ENCODE measurements around the gene OR2S2.

OR2S2 gene

GRCh38 chr9:35910613-35911359 is 47.2 kb downstream of the OR2S2 start:
- peak; percentile 54 for DNase-seq
- peak; percentile 64 for TF ChIP-seq CTCF (IDR thresholded peaks at IDR 0.05; ENCODE audit: low read depth, low read length)
- Histone ChIP-seq H3K36me3 (no peaks in the 10 kb centered on the region), H3K27ac (no peak overlapping the region), H3K4me3 (ENCODE audit: low read depth, low read length) (no peak overlapping the region), H3K27me3 (ENCODE audit: insufficient read depth, low read depth, severe bottlenecking) (no peaks in the 10 kb centered on the region), H3K9me3 (ENCODE audit: severe bottlenecking) (no peaks in the 10 kb centered on the region)

GRCh38 chr9:35909687-35910612 is 48.0 kb downstream of the OR2S2 start:
- no peaks in the 10 kb centered on the region for H3K9me3 ChIP-seq (ENCODE audit: severe bottlenecking)
- TF ChIP-seq CTCF (IDR thresholded peaks at IDR 0.05; ENCODE audit: low read depth, low read length): 0 out of 2 replicates have a peak, but pooled peaks have one; percentile 1
- no peaks in the 10 kb centered on the region for H3K27me3 ChIP-seq (ENCODE audit: insufficient read depth, low read depth, severe bottlenecking)
- no peaks in the 10 kb centered on the region for H3K36me3 ChIP-seq
- H3K27ac ChIP-seq: no peak overlapping the region
- no peak overlapping the region for H3K4me3 ChIP-seq (ENCODE audit: low read depth, low read length)
- no peak for DNase-seq

GRCh38 chr9:35909274-35909673 is 48.7 kb downstream of the OR2S2 start, which contains the start of gene SPAAR:
Gene SPAAR (plus strand): TSS chr9:35909490. CDS start chr9:35910464, 974 bp downstream.
- Histone ChIP-seq H3K4me3 (ENCODE audit: low read depth, low read length) (no peak within 1 kb of the TSS), H3K27me3 (ENCODE audit: insufficient read depth, low read depth, severe bottlenecking) (no peaks in the 10 kb centered on the region), H3K9me3 (ENCODE audit: severe bottlenecking) (no peaks in the 10 kb centered on the region), H3K36me3 (no peaks in the 10 kb centered on the region), H3K27ac (peak within 1 kb of the TSS; percentile 41)
- DNase-seq: no peak
- no peak for TF ChIP-seq CTCF (IDR thresholded peaks at IDR 0.05; ENCODE audit: low read depth, low read length)

- Histone ChIP-seq H3K27me3 (ENCODE audit: insufficient read depth, low read depth, severe bottlenecking) (no peaks in the 10 kb centered on the region), H3K36me3 (no peaks in the 10 kb centered on the region), H3K27ac (peak overlapping the region; percentile 41), H3K9me3 (ENCODE audit: severe bottlenecking) (no peaks in the 10 kb centered on the region), H3K4me3 (ENCODE audit: low read depth, low read length) (no peak overlapping the region)
- no peak for TF ChIP-seq CTCF (IDR thresholded peaks at IDR 0.05; ENCODE audit: low read depth, low read length)
- DNase-seq: no peak
Measured at GRCh38 chr9:35908504-35909125, 49.3 kb downstream of the OR2S2 start.

- TF ChIP-seq CTCF (IDR thresholded peaks at IDR 0.05; ENCODE audit: low read depth, low read length): no peak
- Histone ChIP-seq H3K36me3 (no peaks in the 10 kb centered on the region), H3K4me3 (ENCODE audit: low read depth, low read length) (no peak overlapping the region), H3K27me3 (ENCODE audit: insufficient read depth, low read depth, severe bottlenecking) (no peaks in the 10 kb centered on the region), H3K27ac (peak overlapping the region; percentile 58), H3K9me3 (ENCODE audit: severe bottlenecking) (no peaks in the 10 kb centered on the region)
- peak; percentile 39 for DNase-seq
Measured at GRCh38 chr9:35907711-35908503, 50.0 kb downstream of the OR2S2 start.

Measured in WERI-Rb-1 (cell line).